Vagina (tissue), 2 donors: Measurements from ENCODE around the gene RNF43.

Experiments used
- CTCF ChIP-seq, 3 experiments: fragments of 450-650 bp in 2 of 3; fragments of 200-600 bp in 1 of 3; sonication (generic) in 1 of 3; IDR thresholded peaks; one replicate each; pipeline ENCODE4 v1.5.1; 2017 to 2019; ENCODE audit warnings: antibody characterized with exemption in 3 of 3, mild to moderate bottlenecking in 2 of 3, moderate library complexity in 2 of 3
- POLR2A ChIP-seq, 2 donors: fragments of 450-650 bp; IDR thresholded peaks; one replicate each; pipeline ENCODE4 v1.6.1; 2017; ENCODE audit warnings: antibody characterized with exemption in 2 of 2, mild to moderate bottlenecking in 2 of 2, moderate library complexity in 2 of 2

- TF ChIP-seq POLR2A (IDR thresholded peaks at IDR 0.05) (no peak), CTCF (IDR thresholded peaks at IDR 0.05) (no peak)
These were observed 1.8 kb downstream of the RNF43 start for GRCh38 chr17:58415371-58416055.
